K562 (cell line): ENCODE data around the gene UBL7. TPM values are rescaled to one million over a fixed set of nuclear protein-coding genes. Genes with fewer than 3 reads are reported as not detected.

ENCODE experiments used
- ATAC-seq: fragments of 200-7000 bp; cut with Tn5 transposase; 3 replicates; pipeline ENCODE4 v1.9.1; 2020; ENCODE audit warnings: moderate library complexity
- BruUV-seq: library from RNA; stranded (reverse); fragments of 400-500 nt; replicated peaks from 2 replicates; lab custom pipeline; 2021; lab: Mats Ljungman, UMichigan
- CTCF ChIA-PET: fragments of 300-600 bp; formaldehyde crosslinking; extraction: SDS; loops from one replicate; lab custom pipeline; 2021; ENCODE audit warnings: low intra/inter-chr PET ratio; lab: Yijun Ruan, JAX
- POLR2A ChIA-PET: fragments of 300-600, 350-650 bp; sonication (Branson Sonifier 250); formaldehyde crosslinking; extraction: SDS; loops from one replicate; lab custom pipeline; 2021; ENCODE audit warnings: antibody characterized with exemption, inconsistent platforms; lab: Yijun Ruan, JAX
- DNase-seq, 4 experiments: peaks; one replicate each; pipeline versions ENCODE4 v3.0.0 to v3.0.0-alpha.2; 2011 to 2018; ENCODE audit warnings: low spot score in 3 of 4, mixed read lengths in 3 of 4; ENCODE audit errors: extremely low read depth in 1 of 4
- FAIRE-seq: peaks from 2 replicates; lab custom pipeline; 2011; peaks lifted over from hg19 to GRCh38; lab: Jason Lieb, UNC
- H2AFZ ChIP-seq: 2 replicates; pipeline ENCODE4 v1.6.0; 2011; ENCODE audit warnings: low read depth, low read length, control low read depth, inconsistent platforms
- H3K27ac ChIP-seq: fragments of 200-600 bp; 3 replicates; pipeline ENCODE4 v1.8.0; 2011; ENCODE audit warnings: low read depth, mild to moderate bottlenecking, control low read depth, inconsistent platforms, low read length, moderate library complexity, mixed read lengths; ENCODE audit errors: extremely low read depth
- H3K27me3 ChIP-seq, 2 experiments: fragments of 300-600 bp in 1 of 2; 2 replicates in 1 of 2; 3 replicates in 1 of 2; pipeline versions ENCODE4 v1.6.0 to v1.8.0; 2011; ENCODE audit warnings: inconsistent platforms in 2 of 2, low read length in 2 of 2, mild to moderate bottlenecking in 1 of 2, mixed read lengths in 1 of 2, moderate library complexity in 1 of 2; ENCODE audit not compliant: control insufficient read depth in 2 of 2, insufficient read depth in 2 of 2
- H3K36me3 ChIP-seq: fragments of 300-600 bp; 3 replicates; pipeline ENCODE4 v1.8.0; 2011; ENCODE audit warnings: mild to moderate bottlenecking, low read length, inconsistent platforms; ENCODE audit not compliant: control insufficient read depth, insufficient read depth
- H3K4me1 ChIP-seq, 2 experiments: fragments of 200-600 bp in 1 of 2; replicated peaks in 1 of 2; 2 replicates in 1 of 2; 3 replicates in 1 of 2; pipeline versions ENCODE4 v1.5.1 to v1.8.0; 2011; ENCODE audit warnings: inconsistent platforms in 2 of 2, low read length in 2 of 2, mild to moderate bottlenecking in 1 of 2, mixed read lengths in 1 of 2, moderate library complexity in 1 of 2; ENCODE audit not compliant: control insufficient read depth in 2 of 2, insufficient read depth in 2 of 2
- H3K4me2 ChIP-seq: 2 replicates; pipeline ENCODE4 v1.6.1; 2011; ENCODE audit warnings: low read length, control low read depth, inconsistent platforms, mixed read lengths; ENCODE audit not compliant: insufficient read depth
- H3K4me3 ChIP-seq: fragments of 200-600 bp; sonication (generic), shearing (Covaris generic); 2 replicates; pipeline ENCODE4 v1.5.1; 2016; ENCODE audit warnings: control low read depth, inconsistent platforms
- H3K79me2 ChIP-seq: fragments of 200-600 bp; 3 replicates; pipeline ENCODE4 v1.8.0; 2011; ENCODE audit warnings: low read length, inconsistent platforms; ENCODE audit not compliant: control insufficient read depth, insufficient read depth
- H3K9ac ChIP-seq, 2 experiments: 2 replicates each; pipeline versions ENCODE4 v1.6.0 to v1.6.1; 2011; ENCODE audit warnings: low read depth in 2 of 2, low read length in 2 of 2, control low read depth in 1 of 2, inconsistent platforms in 1 of 2, mild to moderate bottlenecking in 1 of 2, mixed read lengths in 1 of 2; ENCODE audit not compliant: insufficient read depth in 1 of 2
- H3K9me1 ChIP-seq: one replicate; pipeline ENCODE4 v1.6.0; 2011; ENCODE audit warnings: inconsistent platforms, mild to moderate bottlenecking, low read length, moderate library complexity; ENCODE audit not compliant: control insufficient read depth, insufficient read depth
- H3K9me3 ChIP-seq: replicated peaks from 2 replicates; pipeline ENCODE4 v1.5.1; 2011; ENCODE audit warnings: low read depth, low read length, inconsistent platforms; ENCODE audit not compliant: control insufficient read depth, insufficient read depth
- H4K20me1 ChIP-seq: replicated peaks from 2 replicates; pipeline ENCODE4 v1.6.1; 2011; ENCODE audit warnings: low read length, inconsistent platforms, mixed read lengths; ENCODE audit not compliant: control insufficient read depth, insufficient read depth
- RREB1 ChIP-seq: fragments of 250-450 bp; sonication (Bioruptor Pico); IDR thresholded peaks from 2 replicates; pipeline ENCODE4 v1.4.0; 2020
- WGBS: fragments of 100-300 bp; shearing (Covaris generic); methylation state at CpG from one replicate; pipeline ENCODE4 v1.1.6; 2016; ENCODE audit warnings: low coverage, mixed read lengths; ENCODE audit not compliant: insufficient coverage; ENCODE audit errors: missing lambda C conversion rate; 5-methylcytosine and 5-hydroxymethylcytosine counted together
- in situ Hi-C: fragments of 300-500 bp; cut with MboI; formaldehyde crosslinking; loops from 4 replicates; pipeline ENCODE4 v1.15.0; 2018; ENCODE audit warnings: inconsistent platforms, mixed read lengths
- intact Hi-C: fragments of 100-400 bp; cut with micrococcal nuclease; formaldehyde crosslinking; loops from 2 replicates; pipeline ENCODE4 v1.14.2; 2022
- polyA plus RNA-seq, 8 experiments: library from polyadenylated mRNA; depleted of rRNA in 4 of 8; stranded (reverse) in 5 of 8; unstranded in 3 of 8; fragments of >200 nt; fragmentation: Nextera tagmentation in 2 of 8; fragmentation: Illumina TruSeq in 1 of 8; extraction: Ambion mirVana in 2 of 8; extraction: Trizol in 1 of 8; gene quantifications; 2 replicates each; pipeline versions ENCODE4 v1.2.1 to v1.2.3, GENCODE V29; 2011 to 2014; ENCODE audit warnings: inconsistent platforms in 1 of 8, missing spikeins in 1 of 8
- total RNA-seq, 7 experiments: library from RNA; depleted of rRNA in 6 of 7; stranded (reverse); fragments of >200 nt in 6 of 7; fragmentation: Illumina TruSeq in 2 of 7; extraction: Trizol in 2 of 7; gene quantifications; 2 replicates each; pipeline versions ENCODE4 v1.2.1 to v1.2.3, GENCODE V29; 2011 to 2021; ENCODE audit warnings: low replicate concordance in 1 of 7

UBL7 gene
- total and polyA plus RNA-seq, 9 of the 15 experiments (the other 6 are each of a cell fraction or from before 2014, with no cell fraction given): 19.2 to 63.4 (median 44.9) TPM

DNA sequence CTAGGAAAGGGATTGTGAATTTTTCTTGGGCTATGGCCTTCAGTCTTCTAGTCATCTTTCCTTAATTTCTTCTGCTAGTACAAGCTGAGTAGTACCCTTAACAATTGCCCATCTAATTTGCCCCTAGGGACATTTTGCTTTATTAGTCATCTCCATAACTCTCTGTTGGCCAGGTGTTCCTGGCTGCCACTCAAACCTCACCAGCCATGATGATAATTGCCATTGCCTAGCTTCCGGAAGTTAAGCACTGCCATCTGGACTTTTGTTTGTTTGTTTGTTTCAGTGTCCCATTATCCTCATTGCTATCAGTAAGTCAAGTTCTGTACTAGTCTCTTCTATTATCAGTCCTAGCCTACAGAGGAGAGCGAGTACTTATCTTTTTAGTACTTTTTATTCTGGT, 36.6 kb upstream of the UBL7 start:
- ChIA-PET POLR2A (interaction anchor here (0.6 to 1.3 kb wide), 3 partner anchors 8 to 125 kb away, joined by 3 to 4 read pairs (median 3); no protein-coding TSS in a partner anchor), CTCF (no interaction called here)
- Histone ChIP-seq H4K20me1 (no peaks in the 10 kb centered on the region), H3K79me2 (no peaks in the 10 kb centered on the region), H3K9ac (no peak overlapping the region), H3K27me3 (no peaks in the 10 kb centered on the region), H2AFZ (no peak overlapping the region), H3K4me2 (no peak overlapping the region), H3K4me3 (no peak overlapping the region), H3K4me1 (no peaks in the 10 kb centered on the region; a peak in 1 of 5 replicates), H3K9me3 (no peaks in the 10 kb centered on the region), H3K27ac (no peak overlapping the region), H3K9me1 (no peaks in the 10 kb centered on the region), H3K36me3 (peaks cover 4% of the 10 kb centered on the region; the same call in 1 of the 3 replicates)
- WGBS: 35% methylated on average over 2 of the region's 2 CpGs
- ATAC-seq (no peak), FAIRE-seq (no peak), DNase-seq (no peak)
- BruUV-seq: no TSS peak
- no peak for TF ChIP-seq RREB1
- intact Hi-C loops: no loop called here
- in situ Hi-C loops: no loop called here
